ENCODE measurements around the gene CHST8.

CHST8 gene

DNA sequence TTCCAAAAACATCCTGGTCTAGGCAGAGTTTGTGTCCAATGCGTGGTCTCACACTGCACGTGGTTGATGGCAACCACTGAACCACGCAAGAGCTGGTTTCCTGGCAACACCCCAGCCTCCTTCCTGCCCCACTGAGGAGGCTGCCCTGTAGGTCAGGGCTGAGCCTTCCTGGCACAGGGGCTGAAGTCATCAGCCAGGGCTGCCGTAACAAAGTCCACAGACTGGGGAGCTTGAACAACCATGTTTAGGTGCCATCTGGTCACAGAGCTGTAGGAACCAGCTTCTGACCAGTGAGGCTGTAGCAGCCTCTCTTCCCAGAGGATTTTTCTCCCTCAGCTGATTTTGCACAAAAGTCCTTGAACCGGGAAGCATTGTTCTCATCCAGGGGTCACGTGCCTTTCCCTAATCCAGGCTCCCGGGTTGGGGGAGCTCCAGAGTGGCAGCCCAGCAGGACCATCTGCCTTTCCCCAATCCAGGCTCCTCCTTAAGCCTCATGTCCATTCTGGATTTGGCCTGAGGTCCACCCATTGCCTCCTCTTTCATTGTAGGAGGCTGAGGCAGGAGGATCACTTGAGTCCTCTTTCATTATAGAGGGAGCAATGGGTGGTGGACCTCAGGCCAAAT lies 53.9 kb downstream of the CHST8 start:
- no peak for DNase-seq

DNA sequence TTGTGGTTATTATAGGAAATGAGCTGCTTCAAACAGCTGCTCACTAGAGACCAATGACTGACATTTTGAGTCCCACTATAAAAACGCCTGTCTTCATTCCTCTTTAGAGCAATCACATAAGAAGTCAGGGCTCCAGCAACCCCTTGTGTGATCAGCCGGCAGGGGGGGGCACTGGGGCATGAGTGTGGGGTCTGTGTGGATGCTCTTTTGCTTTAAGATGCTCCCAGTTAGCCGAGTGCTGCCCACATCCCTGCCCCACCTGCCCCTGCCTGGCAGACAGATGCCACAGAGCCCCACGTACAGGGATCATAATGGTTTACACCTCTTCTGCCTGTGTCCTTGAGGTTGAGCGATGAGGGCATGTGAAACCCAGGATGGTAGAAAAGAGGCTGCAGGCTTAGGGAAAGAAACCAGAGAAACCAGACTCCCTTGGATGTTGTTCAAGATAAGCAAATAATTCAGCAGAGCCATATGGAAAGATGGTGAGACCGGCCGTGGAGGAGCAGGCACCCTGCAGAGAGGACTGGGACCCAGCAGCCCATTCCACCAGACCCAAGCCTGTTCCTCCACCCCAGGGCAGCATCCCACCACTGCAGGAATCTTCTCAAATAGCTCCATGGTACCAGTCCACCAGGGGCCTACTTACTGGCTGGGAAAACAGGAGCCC lies 55.4 kb downstream of the CHST8 start:
- DNase-seq: no peak

DNA sequence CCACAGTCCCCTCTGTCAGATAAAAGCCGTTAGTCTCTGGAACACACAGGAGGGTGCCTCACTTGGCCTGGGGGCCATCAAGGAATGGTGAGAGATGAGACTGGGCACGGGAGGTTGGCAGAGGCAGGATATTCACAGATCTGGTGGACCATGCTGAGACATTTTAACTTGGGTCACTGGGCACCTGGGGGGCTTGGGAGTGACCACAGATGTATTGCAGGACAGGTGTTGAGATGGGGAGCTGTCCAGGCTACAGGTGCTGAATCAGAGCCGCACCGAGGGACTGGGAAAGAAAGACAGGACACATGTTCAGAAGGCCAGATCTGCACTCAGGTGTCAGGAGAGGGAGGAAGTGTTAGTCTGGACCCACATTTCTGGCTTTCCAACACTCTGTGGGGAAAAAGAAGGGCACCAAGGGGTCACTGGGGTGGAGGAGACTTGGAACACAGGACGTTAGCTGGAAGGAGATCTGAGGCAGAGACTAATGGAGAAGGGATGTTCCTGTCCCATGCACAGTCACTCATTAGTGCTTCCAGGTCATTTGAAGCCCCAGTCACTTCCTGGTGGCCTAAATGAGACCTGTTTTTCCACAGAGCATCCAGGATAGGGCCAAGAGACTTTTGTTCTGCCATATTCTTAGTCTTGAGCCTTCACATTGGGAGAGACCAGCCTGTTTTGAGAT lies 56.1 kb downstream of the CHST8 start:
- no peak for DNase-seq

DNA sequence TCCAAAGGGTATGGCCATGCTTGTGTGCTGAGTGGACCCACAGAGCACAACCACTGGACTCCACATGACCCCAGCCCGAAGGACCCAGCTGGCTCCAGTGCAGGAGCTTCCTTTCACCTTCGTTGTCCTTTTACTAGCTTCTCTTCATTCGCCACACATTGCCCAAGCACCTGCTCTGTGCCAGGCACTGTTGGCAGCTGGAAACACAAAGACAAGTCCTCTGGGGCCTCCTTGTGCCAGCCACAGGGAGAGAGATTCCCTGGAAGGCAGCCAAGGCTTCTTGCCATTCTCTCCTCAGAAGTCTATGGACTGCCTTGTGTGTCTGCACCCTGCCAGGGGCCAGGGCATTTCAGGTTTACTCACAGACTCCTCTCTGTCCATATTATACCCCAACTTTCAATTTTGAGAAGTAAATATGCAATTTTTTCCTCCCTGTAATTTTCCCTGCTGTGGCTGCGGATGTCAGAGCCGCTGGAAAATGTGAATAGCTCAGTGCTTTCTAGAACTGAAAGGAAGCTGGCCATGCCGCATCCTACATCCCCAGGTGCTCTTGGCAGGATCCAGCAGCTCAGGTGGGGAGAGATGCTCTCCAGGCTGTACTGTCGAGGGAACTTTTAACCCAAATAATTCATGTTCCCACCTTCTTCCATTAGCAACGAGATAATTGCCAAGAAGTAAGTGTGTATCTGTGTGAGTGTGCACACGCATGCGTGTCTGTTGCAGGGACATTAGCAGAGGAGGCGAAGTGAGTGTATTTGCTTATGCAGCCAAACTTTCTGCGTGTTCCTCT lies 57.2 kb downstream of the CHST8 start:
- DNase-seq: no peak

DNA sequence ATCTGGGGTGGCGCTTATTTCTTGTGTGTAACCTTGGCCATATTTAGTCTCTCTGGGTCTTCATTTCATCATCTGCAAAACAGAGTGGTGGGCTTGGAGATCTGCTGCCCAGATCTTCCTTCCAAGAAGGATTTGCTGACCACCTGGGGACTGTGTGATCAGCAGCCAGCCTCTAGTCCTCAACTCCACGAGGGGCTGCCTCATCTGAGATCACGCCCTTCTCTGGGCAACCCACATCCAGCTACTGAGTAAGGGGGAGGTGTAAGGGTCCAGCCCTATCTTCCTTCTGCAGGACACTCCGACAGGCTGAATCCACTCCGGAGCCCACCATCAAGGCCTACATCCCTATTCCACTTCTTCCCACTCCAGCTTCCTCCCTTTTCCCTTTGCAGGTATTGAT lies 57.9 kb downstream of the CHST8 start:
- DNase-seq: no peak

DNA sequence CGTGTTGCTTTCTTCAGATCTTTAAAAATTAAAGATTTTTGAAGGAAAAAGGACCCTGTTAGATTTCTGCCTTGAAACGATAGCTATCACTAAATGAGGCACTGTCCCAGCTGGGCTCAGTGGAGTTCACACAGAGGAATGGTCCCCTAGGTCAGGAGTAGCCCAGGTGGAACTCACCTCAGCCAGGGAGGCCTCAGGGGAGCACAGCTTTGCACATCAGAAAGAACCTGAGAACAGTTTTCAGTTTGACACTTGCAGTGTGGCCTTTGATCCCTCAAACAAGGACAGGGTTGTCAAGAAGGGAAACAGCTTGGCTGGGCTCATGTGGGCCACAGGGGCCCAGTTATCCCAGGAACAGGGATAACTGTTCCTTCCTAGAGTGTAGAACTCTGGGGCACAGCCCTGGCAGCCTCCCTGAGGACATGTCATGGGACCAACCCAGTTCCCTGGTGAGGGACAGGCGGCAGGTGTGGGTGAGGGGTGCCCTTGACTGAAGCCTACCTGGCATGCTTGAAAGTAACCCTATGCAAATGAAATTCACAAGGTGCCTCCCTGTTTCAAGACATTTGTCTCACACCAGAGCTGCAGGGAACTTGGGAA lies 59.4 kb downstream of the CHST8 start:
- DNase-seq: no peak

DNA sequence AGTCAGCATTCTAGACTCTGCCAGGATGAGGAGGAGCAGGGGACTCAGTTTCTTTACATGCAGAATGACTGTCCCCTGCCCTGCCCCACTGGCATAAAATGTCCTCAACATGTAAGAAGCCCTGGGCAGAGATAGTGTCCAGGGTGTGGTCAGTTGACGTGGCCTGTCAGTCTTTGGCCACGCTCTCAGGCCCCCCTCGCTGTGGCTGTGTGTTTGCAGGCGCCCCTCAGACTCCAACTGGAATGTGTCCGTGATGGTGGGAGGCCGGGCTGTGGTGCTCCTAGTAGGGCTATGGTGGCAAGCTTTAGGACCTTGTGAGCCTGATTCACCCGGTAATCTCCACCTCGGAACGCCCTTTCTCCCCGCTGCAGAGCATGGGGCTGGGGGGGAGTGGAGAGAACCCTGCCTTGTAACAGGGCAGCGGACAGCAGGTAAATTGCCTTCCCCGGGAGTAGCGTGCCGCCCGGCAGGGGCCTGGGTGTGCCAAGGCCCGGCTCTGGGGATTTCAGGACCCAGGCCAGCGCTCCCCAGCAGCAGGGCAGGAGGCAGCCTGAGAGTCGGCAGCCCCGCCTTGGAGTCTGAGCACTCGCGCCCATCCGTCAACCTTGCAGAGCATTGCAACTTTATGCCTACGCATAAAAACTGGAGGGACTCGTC lies 62.3 kb downstream of the CHST8 start:
- no peak for DNase-seq

DNA sequence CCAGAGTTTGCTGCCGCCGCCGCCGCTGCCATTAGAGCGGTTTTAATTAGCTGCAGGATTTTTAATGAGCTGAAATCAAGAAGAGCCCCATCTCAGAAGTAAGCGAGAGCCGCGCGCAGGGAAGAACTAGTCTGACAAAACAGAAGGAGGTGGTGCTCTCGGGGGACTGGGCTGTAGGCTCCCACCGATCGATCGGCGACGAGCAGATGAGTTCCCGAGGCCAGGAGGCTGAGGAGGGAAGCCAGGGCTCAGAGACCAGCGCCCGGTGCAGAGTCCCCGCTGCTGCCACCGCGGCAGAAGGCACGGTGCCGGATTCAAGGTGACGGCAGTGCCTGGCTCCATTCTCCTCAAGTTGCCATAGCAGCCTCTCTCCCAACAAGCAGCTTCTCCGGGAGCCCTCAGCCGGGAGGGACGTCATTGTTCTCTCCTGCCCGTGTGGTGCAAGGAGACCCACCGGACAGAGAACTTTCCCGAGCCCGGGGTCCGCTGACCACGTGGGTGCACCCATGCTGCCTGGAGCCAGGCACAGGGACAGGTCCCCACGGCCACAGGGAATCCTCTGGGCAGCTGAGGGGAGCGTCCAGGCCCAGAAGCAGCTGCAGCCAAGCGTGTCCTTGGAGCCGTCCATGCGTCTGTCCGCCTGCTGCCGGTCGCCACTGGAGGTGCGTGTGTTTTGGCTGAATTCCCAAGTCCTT lies 62.9 kb downstream of the CHST8 start:
- DNase-seq: no peak

DNA sequence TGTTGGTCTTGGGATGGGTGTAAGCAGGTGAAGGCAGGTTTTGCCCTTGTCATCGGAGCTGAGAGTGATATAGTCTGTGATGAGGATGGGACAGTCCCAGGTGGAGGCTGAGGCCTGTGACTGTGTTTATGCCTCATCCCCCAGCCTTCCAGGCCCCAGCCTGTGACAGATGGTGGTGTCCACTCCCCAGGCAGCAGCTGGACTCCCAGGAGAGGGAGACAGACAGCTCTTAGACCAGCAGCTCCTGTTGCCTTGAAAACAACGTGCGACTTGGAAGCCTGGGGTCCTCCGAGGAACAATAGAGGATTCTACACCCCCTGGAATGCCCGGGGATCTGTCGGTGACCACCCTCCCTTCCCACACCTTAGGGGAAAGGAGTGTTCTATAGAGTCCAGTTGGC lies 63.8 kb downstream of the CHST8 start:
- DNase-seq: no peak

DNA sequence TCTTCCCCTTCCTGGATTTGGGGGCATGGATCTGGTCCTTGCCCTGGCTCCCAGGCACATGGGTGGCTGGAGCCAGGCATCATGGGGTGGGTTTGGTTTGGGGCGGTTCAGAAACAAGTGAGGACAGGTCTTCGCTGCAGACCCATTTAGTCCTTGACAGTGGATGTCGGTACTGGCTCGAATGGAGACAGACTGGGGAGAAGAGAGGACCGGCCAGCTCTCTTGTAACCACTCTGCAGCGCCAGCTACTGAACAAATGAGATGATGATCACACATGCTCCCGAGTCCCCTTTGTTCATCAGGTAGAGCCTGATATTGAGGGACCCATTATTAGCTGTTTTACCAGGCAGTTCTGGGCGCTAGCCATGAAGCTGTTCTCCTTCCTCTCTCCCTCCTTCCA lies 64.5 kb downstream of the CHST8 start:
- DNase-seq: no peak

DNA sequence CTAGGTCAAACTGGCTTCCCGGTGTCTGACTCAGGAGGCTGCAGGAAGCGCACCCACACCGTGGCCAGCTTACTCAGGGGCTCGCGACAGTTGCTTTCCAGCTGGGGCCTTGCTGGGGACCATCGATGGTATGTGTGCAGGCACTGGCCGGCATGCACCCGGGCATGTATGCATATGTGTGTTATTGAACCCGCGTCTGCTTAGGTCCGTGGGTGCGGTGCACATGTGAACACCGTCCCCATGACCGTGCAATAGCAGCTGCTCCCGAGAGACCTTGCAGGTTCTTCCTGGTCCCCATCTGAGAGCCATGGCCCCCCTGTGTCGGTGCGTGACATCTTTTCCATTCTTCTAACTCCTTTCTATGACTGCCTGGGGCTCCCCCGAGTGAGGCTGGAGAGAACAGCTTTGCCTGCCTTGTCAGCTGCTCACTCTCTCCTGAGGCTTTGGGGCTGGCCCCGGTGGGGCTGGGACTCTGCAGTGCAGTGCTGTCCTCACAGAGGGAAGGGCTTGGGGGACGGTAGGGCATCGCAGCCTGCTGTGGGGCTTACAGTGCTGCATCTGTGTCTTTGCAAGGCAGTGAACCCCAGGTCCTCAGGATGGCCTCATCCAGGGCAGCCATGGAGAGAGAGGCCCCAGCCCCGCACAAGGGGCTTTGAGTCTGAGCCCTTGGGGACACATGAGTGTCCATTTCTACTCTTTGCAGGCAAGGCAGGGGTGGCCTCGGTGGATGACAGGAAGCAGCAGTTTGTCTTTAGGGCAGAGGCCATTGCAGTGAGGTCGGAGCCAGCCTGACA lies 65.1 kb downstream of the CHST8 start:
- DNase-seq: no peak

DNA sequence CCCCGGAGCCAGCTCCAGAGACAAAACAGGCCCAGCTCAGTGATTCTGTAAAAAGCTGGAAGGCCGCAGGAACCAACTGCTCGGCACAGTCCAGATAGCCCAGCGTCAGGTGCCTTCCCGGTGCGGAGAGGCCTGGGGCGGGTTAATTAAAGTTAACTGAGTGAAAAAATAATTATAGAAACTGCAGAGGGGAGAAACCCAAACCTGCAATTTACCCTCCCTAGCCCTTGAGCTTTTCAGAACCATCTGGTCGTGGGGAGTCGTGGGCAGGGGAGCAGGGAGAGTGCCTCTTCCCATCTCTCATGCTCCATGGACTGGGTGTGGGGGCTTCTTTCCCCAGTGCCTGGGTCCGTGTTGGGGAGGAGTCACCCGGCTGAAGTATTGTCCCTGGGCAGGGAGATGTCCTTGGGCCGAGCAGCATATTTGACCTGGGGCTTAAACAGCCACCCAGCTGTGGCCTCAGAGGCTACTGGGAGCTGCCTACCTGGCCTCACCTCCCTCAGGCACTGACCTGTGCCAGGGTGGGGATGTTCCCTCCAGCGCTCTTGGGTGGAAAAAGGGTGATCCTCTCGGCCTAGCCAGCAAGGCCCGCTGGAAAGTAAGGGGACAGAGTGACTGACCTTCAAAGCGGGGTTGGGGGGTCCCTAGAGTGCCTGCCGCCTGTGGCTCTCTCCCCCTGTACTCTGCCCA lies 65.9 kb downstream of the CHST8 start:
- DNase-seq: no peak

DNA sequence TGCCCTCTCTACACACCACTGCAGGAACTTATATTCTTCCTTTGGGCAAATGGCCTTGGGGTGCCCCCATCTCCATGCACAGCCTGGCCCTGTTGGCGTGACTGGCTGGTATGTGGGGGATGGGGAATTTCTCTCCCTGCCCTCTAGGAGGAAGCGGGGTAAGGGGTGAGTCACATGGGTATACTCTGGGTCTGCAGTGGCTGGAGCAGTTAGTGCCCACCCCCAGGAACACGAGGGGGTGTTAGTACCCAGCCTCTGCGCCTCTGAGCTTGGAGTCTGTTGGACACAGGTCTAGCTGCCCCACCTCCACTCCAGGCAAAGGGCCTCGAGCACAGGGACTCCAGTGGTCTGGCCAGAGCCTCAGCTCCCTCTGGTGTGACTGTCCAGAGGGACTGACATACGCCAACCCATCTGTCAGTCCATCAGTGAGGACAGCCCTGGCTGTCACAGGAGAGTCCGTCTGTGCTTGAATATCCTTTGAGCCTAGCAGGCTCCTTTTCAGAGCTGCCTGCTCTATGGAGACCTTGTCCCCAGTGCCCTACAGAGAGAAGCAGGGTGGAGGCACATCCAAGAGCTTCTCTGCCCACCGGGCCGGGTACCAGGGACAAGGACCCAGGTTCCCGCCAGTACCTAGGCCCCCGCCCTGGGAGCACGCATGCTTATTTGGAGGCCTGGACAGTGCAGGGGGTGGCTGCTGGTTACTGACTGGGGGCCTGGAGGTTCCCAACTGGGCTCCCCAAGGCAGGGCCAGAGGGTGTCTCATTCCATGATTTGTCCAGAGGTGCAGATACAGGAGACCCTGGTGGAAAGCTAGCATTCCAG lies 66.6 kb downstream of the CHST8 start:
- DNase-seq: no peak

DNA sequence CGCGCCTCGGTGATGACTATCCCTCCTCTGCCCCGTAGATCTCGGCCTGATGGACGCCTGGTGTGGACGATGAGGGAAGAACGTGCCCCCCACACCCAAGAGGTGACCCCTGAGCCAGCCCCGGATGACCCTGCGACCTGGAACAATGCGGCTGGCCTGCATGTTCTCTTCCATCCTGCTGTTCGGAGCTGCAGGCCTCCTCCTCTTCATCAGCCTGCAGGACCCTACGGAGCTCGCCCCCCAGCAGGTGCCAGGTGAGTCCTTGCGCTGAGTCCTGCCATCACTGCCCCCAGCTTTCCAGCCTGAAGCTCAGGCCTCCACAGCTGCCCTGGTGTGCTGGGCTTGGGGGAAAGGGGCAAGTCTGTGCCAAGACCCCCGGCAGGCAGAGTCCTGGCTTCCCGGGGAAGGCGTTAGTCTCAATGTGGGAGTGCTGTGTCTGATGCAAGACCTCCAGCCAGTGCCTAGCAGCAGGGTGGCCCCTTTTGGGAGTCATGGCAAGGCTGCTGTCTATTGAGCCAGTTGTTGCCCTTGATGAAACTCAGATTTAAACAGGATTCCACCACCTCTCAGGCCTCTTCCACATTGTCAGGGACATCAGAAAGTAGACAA lies 67.5 kb downstream of the CHST8 start:
- no peak for DNase-seq

DNA sequence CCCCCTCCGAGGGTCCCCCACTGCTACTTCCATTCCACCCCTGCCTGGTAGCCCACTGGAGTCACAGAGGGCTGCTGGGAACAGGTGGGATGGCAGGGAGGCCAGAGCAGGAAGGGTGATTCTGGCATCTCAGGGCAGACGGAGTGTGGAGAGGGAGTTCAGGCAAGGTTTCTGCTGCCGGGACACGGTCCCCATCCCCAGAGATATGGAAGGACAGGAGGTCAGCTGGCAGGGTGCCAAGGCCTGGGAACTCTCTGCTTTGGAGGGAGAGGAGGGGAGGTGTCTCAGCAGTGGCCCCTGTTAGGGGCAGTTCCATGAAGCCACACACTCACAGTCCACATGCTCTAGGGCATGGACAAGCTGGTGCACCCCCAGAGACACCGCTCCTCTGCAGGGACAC lies 68.1 kb downstream of the CHST8 start:
- no peak for DNase-seq

DNA sequence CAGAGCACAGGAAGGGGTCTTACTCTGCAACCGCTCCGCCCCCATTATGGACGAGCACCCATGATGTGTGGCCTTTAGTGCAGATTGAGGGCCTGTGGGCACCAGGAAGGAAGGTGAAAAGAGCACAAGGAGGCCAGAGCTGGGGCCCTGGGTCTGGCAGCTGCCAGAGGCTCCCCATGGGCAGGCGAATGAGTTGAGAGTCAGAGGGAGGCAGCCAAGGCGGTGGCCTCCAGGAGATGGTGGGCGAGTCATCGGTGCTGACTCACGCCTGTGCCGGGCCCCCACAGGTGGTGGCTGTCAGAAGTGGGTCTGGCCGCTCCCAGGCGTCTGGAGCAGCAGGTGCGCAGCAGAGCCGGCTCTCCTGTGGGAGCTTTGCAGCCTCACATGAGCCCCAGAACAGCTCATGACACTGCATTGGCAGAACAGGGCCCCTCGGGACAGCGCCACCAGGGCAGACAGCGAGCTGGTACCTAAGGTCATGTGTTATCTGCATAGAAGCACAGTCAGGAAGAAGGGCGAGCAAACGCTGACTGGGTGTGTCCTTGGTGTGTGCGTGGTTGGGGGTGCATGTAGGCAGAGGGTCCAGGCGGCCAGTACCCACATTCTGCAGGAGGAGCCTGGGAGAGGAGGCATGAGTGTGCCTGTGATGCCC lies 68.8 kb downstream of the CHST8 start:
- DNase-seq: no peak

DNA sequence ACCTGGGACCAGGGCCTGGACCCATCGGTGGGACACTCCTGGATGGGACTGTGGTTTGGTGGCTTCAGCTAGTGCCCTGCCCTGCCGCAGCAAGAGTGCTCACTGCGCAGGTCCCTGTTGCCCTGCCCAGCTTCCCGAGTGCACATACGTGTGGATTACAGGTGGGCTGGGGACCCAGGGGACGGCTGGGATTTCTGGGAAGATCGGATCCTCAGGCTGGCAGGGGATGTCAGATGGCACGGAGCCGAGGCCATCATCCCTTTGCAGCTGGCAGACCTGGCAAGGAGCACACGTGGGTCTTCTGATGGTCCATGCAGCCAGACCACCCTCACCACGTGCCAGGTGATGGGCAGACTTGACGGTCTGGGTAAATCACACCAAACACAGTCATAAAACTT lies 69.3 kb downstream of the CHST8 start:
- DNase-seq: no peak

DNA sequence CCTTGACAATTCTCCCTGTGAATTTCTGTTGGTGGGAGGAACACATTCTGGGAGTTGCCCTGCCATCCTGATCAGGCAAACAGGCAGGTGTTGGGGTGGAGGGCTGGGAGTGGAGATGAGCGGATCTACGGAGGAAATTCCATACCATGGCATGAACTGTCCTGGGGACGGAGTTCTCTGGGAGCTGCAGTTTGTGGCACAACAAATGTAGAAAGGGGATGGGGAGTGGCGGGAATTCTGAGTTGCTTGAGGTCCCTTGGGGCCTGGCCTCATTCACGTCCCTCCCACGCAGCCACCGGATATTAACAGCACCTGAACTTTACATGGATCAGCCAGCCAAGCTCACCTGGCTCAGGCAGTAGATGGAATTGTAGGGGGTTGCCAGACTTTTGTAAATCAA lies 70.0 kb downstream of the CHST8 start:
- DNase-seq: no peak

DNA sequence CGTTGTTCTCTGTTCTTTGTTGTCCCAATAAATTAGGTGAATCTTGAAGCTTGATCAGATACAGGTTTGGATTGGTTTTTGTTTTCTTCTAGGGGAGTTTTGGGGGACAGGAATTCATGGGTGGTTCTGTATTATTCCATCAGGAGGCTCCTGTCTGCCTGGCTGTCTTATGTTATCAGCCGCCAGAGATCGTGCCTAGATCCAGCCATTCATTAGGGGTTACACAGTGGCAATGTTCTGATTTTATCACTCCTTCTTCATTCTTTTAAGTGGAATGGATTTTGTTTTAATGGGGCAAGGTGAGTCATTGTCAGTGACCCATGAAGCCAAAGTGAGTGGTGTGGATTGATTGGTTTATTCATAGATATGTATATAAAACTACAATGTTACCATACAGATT lies 71.9 kb downstream of the CHST8 start:
- DNase-seq: no peak

Data from activated gamma-delta T cell (primary cell).